ENCODE results near the gene SLC15A5.

Gene SLC15A5

GRCh38 chr12:16175840-16176239, 101.6 kb downstream of the SLC15A5 start:
- DNase-seq (ENCODE audit: low read depth in 3 of 3): no peak

GRCh38 chr12:16174282-16174681, 103.2 kb downstream of the SLC15A5 start:
- no peak for DNase-seq (ENCODE audit: low read depth in 3 of 3)

GRCh38 chr12:16171348-16171747, 106.1 kb downstream of the SLC15A5 start:
- no peak for DNase-seq (ENCODE audit: low read depth in 3 of 3)

GRCh38 chr12:16168078-16168477, 109.4 kb downstream of the SLC15A5 start:
- DNase-seq (ENCODE audit: low read depth in 3 of 3): no peak

- DNase-seq (ENCODE audit: low read depth in 3 of 3): no peak
Measured at GRCh38 chr12:16166563-16167470, 110.7 kb downstream of the SLC15A5 start.

GRCh38 chr12:16165506-16165905, 112.0 kb downstream of the SLC15A5 start:
- DNase-seq (ENCODE audit: low read depth in 3 of 3): no peak

- DNase-seq (ENCODE audit: low read depth in 3 of 3): no peak
Measured at GRCh38 chr12:16163901-16164300, 113.6 kb downstream of the SLC15A5 start.

- DNase-seq (ENCODE audit: low read depth in 3 of 3): no peak
Measured at GRCh38 chr12:16163146-16163545, 114.3 kb downstream of the SLC15A5 start.

- no peak for DNase-seq (ENCODE audit: low read depth in 3 of 3)
Measured at GRCh38 chr12:16159571-16159970, 117.9 kb downstream of the SLC15A5 start.

GRCh38 chr12:16158050-16158449, 119.4 kb downstream of the SLC15A5 start:
- no peak for DNase-seq (ENCODE audit: low read depth in 3 of 3)

- DNase-seq (ENCODE audit: low read depth in 3 of 3): no peak
Measured at GRCh38 chr12:16155938-16156337, 121.5 kb downstream of the SLC15A5 start.

GRCh38 chr12:16154990-16155389, 122.5 kb downstream of the SLC15A5 start:
- DNase-seq (ENCODE audit: low read depth in 3 of 3): no peak

- DNase-seq (ENCODE audit: low read depth in 3 of 3): no peak
Measured at GRCh38 chr12:16152885-16153673, 124.4 kb downstream of the SLC15A5 start.

GRCh38 chr12:16150276-16150675, 127.2 kb downstream of the SLC15A5 start:
- no peak for DNase-seq (ENCODE audit: low read depth in 3 of 3)

- no peak for DNase-seq (ENCODE audit: low read depth in 3 of 3)
Measured at GRCh38 chr12:16148938-16149337, 128.5 kb downstream of the SLC15A5 start.

Data from stimulated activated CD4-positive, alpha-beta T cell treated with anti-CD3 and anti-CD28 coated beads, TNF-alpha, amount 100 ng/mL, for 24 hours (primary cell).